GM18909 (cell line): Measurements from ENCODE around the gene SSBP3.
"Not testable (repeated sequence)": the region's sequence is repeated elsewhere in the genome, so short reads cannot be mapped to it uniquely, and the experiment has no call there.

Experiments used
- ATAC-seq: cut with Tn5 transposase; IDR thresholded peaks from one replicate; pipeline ENCODE4 v1.9.1; 2021; ENCODE audit warnings: mild to moderate bottlenecking; ENCODE audit not compliant: unreplicated experiment, poor library complexity

Gene SSBP3

DNA sequence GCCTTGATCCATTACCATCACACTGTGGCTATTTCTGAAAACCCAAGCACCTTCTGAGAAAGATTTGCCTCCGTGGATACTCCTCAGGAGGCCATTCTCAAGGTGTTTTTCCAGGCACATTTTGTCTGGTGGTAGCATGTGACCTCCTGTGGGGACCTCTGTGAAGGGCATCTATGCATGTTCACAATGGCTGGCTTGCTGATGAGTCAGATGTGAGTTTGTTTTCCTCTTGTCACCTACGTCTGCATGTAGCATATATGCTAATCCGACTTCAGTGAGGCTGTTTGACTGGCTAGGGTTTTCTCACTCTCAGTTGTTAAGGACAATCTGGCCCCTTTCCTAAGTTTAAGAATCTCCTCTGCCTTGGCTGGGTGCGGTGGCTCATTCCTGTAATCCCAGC is 198.3 kb downstream of the SSBP3 start:
- ATAC-seq: not testable (repeated sequence)

DNA sequence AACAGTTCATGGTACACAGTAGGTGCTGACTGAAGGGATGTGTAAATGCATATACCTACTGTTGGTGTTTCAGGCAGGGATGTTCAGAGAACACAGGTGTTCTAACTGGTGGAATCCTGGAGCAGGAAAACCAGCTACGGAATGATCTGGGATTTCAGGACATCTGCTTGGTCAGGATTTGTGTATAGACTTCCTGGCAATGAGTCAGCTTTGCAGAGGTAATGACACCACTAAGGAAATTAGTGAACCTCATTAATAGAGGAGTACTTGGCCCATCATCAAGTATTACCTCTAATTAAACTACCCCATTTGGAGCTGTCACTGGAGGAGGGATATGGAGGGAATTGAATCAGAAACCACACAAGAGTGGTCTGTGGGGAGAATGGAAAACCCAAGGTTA is 198.9 kb downstream of the SSBP3 start:
- no peak for ATAC-seq

DNA sequence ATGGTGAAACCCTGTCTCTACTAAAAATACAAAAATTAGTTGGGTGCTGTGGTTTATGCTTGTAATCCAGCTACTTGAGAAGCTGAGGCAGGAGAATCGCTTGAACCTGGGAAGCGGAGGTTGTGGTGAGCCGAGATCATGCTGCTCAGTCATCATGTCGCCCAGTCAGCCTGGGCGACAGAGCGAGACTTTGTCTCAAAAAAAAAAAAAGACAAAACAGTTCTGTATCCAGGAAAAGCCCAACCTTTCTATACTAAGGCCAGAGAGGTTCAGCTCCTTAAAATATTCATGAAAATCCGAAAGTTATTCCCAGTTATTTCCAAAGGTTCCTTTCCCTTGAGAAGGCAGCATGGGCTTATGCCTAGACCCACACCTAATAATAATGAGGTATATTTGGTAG is 202.0 kb downstream of the SSBP3 start:
- no peak for ATAC-seq

DNA sequence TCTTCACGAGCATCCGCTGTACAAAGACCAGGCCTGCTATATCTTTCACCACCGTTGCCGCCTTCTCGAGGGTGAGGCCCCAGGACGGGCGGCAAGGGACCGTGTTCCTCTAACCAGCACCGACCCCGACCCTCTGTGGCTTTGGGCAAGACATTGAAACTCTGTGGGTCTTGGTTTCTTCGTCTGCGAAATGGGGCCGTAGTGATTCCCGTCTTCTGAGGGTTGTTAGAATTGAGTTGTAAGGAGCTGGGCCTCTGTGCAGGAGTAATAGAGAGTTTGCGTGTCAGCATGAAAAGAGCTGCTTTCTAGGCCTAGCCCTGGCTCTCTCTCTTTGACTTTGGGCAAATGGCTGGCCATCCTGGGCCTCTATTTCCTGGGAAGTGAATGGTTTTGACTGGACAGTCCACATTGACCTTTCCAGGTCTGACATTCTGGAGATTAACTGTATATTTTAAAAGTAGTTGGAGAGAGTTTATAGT is 205.6 kb downstream of the SSBP3 start:
- ATAC-seq: peak; percentile 4

DNA sequence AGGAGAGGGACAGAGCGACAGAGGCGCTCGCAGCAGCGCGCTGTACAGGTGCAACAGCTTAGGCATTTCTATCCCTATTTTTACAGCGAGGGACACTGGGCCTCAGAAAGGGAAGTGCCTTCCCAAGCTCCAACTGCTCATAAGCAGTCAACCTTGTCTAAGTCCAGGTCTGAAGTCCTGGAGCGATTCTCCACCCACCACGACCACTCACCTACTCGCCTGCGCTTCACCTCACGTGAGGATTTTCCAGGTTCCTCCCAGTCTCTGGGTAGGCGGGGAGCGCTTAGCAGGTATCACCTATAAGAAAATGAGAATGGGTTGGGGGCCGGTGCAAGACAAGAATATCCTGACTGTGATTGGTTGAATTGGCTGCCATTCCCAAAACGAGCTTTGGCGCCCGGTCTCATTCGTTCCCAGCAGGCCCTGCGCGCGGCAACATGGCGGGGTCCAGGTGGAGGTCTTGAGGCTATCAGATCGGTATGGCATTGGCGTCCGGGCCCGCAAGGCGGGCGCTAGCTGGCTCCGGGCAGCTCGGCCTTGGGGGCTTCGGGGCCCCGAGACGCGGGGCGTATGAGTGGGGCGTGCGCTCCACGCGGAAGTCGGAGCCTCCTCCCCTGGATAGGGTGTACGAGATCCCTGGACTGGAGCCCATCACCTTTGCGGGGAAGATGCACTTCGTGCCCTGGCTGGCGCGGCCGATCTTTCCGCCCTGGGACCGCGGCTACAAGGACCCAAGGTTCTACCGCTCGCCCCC is 206.3 kb downstream of the SSBP3 start, which contains the start of the genes CYB5RL and MRPL37:
Gene CYB5RL (minus strand): TSS at position 266 of the 754 bp plus-strand sequence. CDS start 4,414 bp downstream, outside the sequence.
Gene MRPL37 (plus strand): TSS at position 403 of the 754 bp plus-strand sequence. CDS start 77 bp downstream, at position 480.
- peak; percentile 94 for ATAC-seq

DNA sequence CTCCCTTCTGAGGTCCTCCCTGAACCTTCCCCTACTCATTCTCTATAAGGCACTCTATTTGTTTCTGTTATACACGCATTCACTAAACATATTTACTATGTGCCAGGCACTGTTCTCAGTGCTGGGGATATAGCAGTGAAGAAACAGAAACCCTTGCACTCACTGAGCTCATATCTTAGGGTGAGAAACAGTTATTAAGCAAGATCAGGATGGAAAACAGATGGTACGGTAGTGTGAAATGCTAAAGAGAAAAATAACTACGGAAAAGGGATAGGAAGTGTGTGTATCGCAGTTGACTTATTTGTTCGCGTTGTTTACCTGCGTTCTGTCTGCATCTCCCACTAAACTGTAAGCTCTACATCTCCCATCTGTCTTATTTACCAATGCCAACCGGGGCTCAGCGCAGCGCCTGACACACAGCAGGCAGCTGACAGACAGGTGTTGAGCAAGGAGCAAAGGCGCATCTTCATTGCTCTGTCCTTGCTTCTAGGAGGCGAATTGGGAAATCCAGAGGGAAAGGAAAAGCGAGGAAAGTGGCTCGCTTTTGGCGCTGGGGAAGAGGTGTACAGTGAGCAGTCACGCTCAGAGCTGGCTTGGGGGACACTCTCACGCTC is 206.9 kb downstream of the SSBP3 start:
- peak; percentile 7 for ATAC-seq

DNA sequence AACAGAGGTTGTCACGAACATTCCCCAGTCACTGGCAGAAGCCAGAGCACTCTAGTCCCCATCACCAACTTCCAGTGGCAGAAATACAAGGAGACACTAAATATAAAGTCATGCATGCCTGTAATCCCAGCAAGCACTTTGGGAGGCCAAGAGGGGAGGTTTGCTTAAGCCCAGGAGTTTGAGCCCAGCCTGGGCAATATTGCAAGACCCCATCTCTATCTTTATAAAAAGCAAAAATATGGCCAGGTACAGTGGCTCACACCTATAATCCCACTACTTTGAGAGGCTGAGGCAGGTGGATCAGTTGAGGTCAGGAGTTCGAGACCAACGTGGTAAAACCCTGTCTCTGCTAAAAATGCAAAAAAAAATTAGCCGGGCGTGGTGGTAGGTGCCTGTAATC is 212.7 kb downstream of the SSBP3 start:
- no peak for ATAC-seq

DNA sequence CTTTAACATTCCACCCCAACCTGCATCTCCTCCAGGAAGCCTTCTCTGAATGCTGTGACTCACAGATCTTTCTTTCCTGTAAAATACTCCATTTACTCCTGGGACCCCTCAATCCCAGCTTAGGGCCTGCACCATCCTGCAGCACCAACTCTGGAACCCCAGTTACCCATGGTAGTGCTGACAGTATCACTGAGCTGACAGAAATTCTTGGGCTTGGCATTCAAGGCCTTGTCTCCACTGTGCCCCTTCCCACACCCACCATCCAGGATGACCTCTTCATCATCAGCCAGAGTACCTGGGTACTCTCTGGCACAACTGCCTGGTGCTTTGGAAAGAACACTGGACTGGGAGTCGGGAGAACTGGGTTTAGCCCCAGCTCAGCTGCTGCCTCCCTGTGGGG is 214.7 kb downstream of the SSBP3 start:
- ATAC-seq: no peak

DNA sequence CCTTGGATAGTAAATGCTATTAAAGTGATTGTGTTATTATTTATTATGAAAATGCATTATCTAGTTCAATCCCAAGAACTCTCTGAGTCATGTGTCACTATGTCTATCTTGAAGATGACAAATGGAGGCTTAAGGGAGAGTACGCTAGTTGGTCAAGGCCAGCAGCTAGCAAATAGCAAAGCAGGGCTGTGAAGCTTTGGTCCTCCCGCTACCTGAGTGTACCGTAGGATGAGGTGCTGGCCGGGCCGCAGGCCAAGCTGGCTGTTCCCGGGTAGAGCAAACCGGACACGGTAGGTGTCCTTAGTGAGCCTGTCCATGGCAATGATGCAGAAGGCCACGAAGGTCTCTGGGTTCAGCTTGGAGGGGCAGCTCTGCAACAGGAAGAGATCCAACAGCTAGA is 215.7 kb downstream of the SSBP3 start:
- no peak for ATAC-seq

DNA sequence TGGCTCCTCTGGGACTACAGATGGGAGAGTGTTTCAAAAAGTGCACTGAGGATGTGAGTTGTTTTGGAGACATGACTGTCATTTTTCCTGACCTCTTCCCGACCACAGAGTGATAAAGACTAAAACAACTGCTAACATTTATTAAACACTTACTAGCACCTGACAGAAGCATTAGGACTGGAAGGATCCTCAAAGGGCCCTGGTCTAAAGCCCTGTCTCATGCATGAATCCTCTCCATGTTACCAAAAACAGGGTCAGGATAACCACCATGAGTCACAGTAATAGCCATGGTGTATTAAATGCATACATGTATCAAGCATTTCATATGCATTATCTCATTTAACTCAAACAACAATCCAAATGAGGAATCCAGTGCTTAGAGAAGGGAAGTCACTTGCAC is 217.9 kb downstream of the SSBP3 start:
- ATAC-seq: no peak

DNA sequence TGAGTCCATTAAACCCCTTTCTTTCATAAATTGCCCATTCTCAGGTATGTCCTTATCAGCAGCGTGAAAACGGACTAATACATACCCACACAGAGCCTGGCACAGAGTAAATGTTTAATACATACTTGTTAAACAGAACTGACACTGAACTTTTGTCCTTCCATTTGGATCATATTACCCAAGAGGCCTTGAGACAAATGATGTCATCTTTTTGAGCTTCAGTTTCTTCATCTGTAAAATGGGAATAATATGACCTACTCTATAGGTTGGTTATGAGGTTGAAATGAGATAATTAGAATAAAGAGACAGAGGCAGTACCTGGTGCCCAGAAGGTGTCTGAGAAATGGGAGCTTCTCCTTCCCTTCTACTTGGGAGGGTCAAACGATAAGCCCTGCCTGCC is 220.1 kb downstream of the SSBP3 start:
- ATAC-seq: no peak

DNA sequence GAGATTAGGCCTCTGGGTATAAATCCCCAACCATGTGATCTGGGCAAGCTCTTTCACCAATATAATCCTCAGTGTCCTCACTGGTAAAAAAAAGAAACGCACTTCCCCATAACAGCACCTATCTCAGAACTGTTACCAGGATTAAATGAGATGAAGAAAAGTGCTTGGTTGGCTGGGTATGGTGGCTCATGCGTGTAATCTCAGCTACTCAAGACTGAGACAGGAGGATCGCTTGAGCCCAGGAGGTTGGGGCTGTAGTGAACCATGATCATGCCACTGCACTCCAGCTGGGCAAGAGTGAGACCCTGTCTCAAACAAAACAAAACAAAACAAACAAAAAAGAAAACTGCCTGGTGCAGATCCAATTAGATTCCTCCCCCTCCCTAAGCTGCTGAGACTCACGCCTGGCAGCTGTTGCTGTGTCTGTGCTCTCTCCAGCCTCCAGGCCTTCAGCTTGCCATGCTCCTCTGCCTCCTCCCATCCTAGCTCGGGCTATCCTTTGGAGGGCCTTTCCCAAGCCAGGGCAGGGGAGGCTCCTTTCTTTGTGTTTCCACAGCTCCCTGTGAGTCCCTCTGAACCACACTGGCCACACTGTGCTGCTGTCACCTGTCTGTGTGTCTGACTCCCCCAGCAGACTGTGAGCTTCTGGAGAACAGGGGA is 225.4 kb downstream of the SSBP3 start:
- ATAC-seq: no peak

DNA sequence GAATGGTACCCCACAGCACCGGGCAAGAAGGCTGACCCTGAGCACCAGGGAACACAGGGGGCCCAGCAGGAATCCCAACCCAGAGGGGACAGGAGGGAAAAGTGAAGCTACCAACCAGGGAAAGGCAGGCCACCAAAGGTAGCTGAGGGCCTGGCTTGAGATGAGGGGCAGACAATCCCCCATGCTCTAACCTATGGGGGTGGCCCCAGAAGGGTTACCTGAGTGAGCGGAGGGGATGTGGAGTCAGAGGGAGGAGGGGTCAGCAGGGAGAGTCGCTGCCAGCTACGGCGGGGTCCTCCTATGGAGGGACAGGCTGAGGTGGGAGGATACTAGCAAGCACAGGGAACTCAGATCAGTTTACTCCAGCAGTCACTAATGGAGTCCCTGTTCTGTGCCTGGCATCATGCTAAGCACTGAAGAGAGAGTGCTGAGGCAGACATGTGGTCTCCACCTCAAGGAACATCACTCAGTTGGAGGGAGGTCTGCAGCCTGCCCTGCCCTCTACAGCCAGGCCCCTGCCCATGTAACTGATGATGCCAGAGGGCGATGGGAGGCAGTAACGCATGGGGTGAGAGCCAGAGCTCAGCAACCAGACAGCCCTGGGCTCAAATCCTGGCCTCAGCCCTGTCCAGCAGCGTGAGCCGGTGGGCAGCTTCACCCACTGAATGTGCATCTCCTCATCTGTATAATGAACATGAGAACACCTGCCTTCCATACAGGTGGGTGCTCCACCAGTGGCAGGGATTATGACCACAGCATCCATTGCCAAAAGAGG is 227.7 kb downstream of the SSBP3 start:
- ATAC-seq: no peak

DNA sequence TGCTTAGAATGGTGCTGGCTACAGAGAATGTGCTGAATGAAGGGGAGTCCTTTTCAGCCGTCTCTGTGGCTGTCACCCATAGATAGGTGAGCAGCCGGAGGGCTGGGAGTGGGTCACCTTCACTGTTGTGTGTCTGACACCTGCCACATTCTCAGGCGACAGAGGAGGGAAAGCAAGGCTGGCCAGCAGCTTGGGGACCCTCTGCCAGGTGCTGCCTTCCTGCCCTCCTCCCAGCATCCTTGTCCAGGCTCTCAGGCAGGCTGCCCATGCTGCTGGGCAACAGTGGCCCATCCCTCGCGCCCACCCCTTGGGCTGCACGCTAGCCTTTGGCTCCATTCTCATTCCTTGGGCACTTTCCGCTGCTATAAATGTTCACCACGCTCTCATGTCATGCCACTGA is 228.5 kb downstream of the SSBP3 start:
- no peak for ATAC-seq

DNA sequence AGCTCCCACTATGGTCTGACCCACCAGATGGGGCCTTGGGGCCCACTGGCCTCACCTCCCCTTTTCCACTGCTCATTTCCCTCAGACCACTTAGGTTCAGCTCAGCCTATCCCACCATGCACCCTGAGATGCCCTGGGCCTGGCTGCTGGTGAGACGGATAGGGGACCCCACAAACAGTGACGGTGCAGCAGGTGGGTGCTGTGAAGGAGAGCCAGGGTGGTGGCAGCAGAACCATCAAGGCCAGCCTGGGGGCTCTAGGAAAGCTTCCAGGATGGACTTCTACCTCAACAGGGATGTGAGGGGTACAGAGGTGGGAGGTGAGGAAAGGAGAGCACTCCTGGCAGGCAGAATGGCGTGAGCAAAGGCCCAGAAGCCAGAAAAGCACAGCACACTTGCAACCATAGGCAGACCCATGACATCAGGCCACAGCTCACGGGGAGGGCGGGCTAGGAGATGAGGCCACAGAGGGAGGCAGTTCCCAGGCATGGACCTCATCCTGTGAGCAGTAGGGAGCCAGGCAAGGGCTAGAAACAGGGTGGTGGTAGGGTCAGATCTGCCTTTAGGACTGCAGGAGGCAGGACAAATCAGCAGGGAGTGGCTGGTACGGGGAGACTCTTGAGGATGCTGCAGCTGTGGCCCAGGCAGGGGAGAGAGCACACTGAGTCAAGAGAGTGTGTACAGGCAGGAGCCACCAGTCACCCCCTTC is 229.4 kb downstream of the SSBP3 start:
- ATAC-seq: no peak
